ENCODE results near the gene GOLGA8J. TPM values are rescaled to one million over a fixed set of nuclear protein-coding genes. Genes with fewer than 3 reads are reported as not detected.

The GOLGA8J gene
- polyA plus RNA-seq, 1 of the 3 experiments (the other 2 are of a cell fraction), result not detected

DNA sequence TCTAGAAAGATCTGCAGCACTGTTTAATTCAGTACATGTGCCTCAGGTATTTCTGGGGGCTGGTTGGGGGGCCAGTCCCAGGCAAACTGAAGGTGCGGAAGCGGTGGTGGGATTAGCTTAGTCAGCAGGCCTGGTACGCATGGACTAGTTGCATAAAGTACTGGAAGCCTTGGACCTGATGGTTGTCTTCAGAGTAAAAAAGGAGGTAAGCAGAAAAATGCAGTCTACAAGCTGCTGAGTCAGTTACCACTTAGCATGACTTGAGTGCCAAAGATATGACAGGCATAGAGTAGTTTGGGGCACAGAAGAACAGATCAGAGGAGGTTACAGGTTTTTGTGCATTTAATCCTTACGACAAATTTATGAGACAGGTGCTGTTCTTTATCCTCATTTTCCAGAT, 19.9 kb upstream of the GOLGA8J start:
- no peaks in the 10 kb centered on the region for H3F3A ChIP-seq (replicated peaks; ENCODE audit: insufficient read depth)
- no peak overlapping the region for H3K4me2 ChIP-seq
- no peak for DNase-seq
- WGBS (ENCODE audit: low lambda C conversion rate), result 77% methylated on average over 4 of the region's 4 CpGs
- H3K27me3 ChIP-seq (ENCODE audit: insufficient read depth), result no peaks in the 10 kb centered on the region; the same call in 1 of the 2 replicates
- H3K4me1 ChIP-seq (ENCODE audit: control insufficient read depth in 1 of 2, insufficient read depth in 2 of 2, low read depth in 1 of 2, low read length in 1 of 2), result no peaks in the 10 kb centered on the region
- ChIA-PET POLR2A (interaction anchor here (0.6 kb wide), 1 partner anchor 314 kb away, joined by 3 read pairs; no protein-coding TSS in a partner anchor), CTCF (interaction anchor here (0.6 to 5.4 kb wide), 2 partner anchors 12 to 159 kb away, joined by 3 to 19 read pairs; no protein-coding TSS in a partner anchor)
- H3K79me2 ChIP-seq (ENCODE audit: insufficient read depth), result no peaks in the 10 kb centered on the region
- no peaks in the 10 kb centered on the region for H3K36me3 ChIP-seq (replicated peaks in 1 of 2; ENCODE audit: control insufficient read depth in 1 of 2, insufficient read depth in 2 of 2, low read length in 1 of 2)
- H4K20me1 ChIP-seq (ENCODE audit: insufficient read depth), result no peaks in the 10 kb centered on the region
- no peak overlapping the region for H3K9ac ChIP-seq
- H3K4me3 ChIP-seq (ENCODE audit: low read depth in 2 of 2, low read length in 1 of 2), result no peak overlapping the region
- no peaks in the 10 kb centered on the region for H3K9me3 ChIP-seq
- no peak overlapping the region for H2AFZ ChIP-seq (ENCODE audit: low read depth)
- H3K9me2 ChIP-seq, result no peaks in the 10 kb centered on the region
- H3K27ac ChIP-seq (ENCODE audit: low read depth in 2 of 2, low read length in 1 of 2), result no peak overlapping the region
- TF ChIP-seq GATA2 (CRISPR knock-in tag; IDR thresholded peaks at IDR 0.05) (no peak), SIN3A (IDR thresholded peaks at IDR 0.05; ENCODE audit: borderline replicate concordance, low read depth, low read length) (no peak), YY1 (IDR thresholded peaks at IDR 0.05; ENCODE audit: low read depth) (no peak), RCOR1 (IDR thresholded peaks at IDR 0.05; ENCODE audit: low read length) (no peak), FOSL2 (IDR thresholded peaks at IDR 0.05; ENCODE audit: borderline replicate concordance, low read depth) (no peak), MEF2A (IDR thresholded peaks at IDR 0.05; ENCODE audit: borderline replicate concordance, low read depth) (no peak), FOXJ3 (CRISPR knock-in tag; IDR thresholded peaks at IDR 0.05) (no peak), USF2 (IDR thresholded peaks at IDR 0.05; ENCODE audit: borderline replicate concordance, low read depth, low read length) (no peak)
- TF ChIP-seq, protein P1, sequence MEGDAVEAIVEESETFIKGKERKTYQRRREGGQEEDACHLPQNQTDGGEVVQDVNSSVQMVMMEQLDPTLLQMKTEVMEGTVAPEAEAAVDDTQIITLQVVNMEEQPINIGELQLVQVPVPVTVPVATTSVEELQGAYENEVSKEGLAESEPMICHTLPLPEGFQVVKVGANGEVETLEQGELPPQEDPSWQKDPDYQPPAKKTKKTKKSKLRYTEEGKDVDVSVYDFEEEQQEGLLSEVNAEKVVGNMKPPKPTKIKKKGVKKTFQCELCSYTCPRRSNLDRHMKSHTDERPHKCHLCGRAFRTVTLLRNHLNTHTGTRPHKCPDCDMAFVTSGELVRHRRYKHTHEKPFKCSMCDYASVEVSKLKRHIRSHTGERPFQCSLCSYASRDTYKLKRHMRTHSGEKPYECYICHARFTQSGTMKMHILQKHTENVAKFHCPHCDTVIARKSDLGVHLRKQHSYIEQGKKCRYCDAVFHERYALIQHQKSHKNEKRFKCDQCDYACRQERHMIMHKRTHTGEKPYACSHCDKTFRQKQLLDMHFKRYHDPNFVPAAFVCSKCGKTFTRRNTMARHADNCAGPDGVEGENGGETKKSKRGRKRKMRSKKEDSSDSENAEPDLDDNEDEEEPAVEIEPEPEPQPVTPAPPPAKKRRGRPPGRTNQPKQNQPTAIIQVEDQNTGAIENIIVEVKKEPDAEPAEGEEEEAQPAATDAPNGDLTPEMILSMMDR (IDR thresholded peaks at IDR 0.05), result no peak

DNA sequence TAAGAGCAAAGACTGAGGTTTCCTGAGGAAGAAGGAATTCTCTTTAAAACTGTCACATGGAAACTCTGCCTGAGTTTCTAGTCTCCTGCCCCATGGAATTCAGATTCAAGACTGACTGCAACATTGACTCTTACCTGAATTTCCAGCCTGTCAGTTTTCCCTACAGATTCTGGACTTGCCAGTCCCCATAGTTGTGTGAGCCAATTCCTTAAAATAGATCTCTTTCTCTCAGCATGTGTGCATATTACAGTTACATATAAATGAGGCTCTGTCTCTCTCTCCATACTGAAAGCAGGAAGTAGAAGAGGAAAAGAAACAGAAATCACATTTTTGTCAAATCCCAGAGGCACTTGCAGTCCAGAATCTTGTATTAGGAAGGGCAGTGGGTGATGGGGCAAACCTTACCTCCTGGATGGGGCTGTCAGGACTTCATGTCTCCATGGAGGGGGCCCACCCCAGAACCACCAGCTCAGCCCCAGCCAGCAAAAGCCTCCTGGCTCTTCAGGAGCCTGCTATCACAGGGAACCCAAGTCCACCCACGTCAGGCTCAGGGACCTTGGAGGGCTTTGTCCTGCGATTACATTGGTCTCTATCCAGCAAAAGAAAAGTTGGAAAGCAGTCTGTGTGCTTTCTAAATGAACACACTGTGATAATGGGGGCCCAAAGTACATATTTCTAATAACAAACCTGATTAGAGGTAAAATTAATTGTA, 18.8 kb upstream of the GOLGA8J start:
- H3K9ac ChIP-seq, result no peak overlapping the region
- no peaks in the 10 kb centered on the region for H4K20me1 ChIP-seq (ENCODE audit: insufficient read depth)
- H3K36me3 ChIP-seq (replicated peaks in 1 of 2; ENCODE audit: control insufficient read depth in 1 of 2, insufficient read depth in 2 of 2, low read length in 1 of 2), result no peaks in the 10 kb centered on the region
- no peaks in the 10 kb centered on the region; the same call in 1 of the 2 replicates for H3K27me3 ChIP-seq (ENCODE audit: insufficient read depth)
- no peak overlapping the region for H2AFZ ChIP-seq (ENCODE audit: low read depth)
- ChIA-PET POLR2A (interaction anchor here (0.7 kb wide), 1 partner anchor 351 kb away, joined by 4 read pairs; no protein-coding TSS in a partner anchor), CTCF (no interaction called here)
- WGBS (ENCODE audit: low lambda C conversion rate), result 38% methylated on average over 2 of the region's 2 CpGs
- no peaks in the 10 kb centered on the region for H3K9me3 ChIP-seq
- H3K4me1 ChIP-seq (ENCODE audit: control insufficient read depth in 1 of 2, insufficient read depth in 2 of 2, low read depth in 1 of 2, low read length in 1 of 2), result no peaks in the 10 kb centered on the region
- no peaks in the 10 kb centered on the region for H3F3A ChIP-seq (replicated peaks; ENCODE audit: insufficient read depth)
- H3K9me2 ChIP-seq, result no peaks in the 10 kb centered on the region
- DNase-seq, result no peak
- no peak overlapping the region for H3K27ac ChIP-seq (ENCODE audit: low read depth in 2 of 2, low read length in 1 of 2)
- no peak for TF ChIP-seq GATA2 (CRISPR knock-in tag; IDR thresholded peaks at IDR 0.05)
- no peak for TF ChIP-seq TCF12 (IDR thresholded peaks at IDR 0.05)
- no peak for TF ChIP-seq USF1 (IDR thresholded peaks at IDR 0.05; ENCODE audit: borderline replicate concordance, low read depth)
- TF ChIP-seq RCOR1 (IDR thresholded peaks at IDR 0.05; ENCODE audit: low read length), result no peak
- no peak for TF ChIP-seq TAF1 (IDR thresholded peaks at IDR 0.05; ENCODE audit: borderline replicate concordance, low read depth, low read length)
- TF ChIP-seq RXRA (IDR thresholded peaks at IDR 0.05; ENCODE audit: borderline replicate concordance, low read depth), result no peak
- TF ChIP-seq USF2 (IDR thresholded peaks at IDR 0.05; ENCODE audit: borderline replicate concordance, low read depth, low read length), result no peak
- no peak overlapping the region for H3K4me3 ChIP-seq (ENCODE audit: low read depth in 2 of 2, low read length in 1 of 2)
- H3K79me2 ChIP-seq (ENCODE audit: insufficient read depth), result no peaks in the 10 kb centered on the region
- H3K4me2 ChIP-seq, result no peak overlapping the region
